K562 (cell line): ENCODE measurements around the gene MIDN. TPM values are rescaled to one million over a fixed set of nuclear protein-coding genes. Genes with fewer than 3 reads are reported as not detected.

Experiments used
- DPF2 ChIP-seq: fragments of 450-650 bp; IDR thresholded peaks from 2 replicates; pipeline ENCODE4 v1.6.1; 2016
- EGR1 ChIP-seq: fragments of 450-650 bp; conservative IDR thresholded peaks from 2 replicates; pipeline ENCODE4 v1.6.1; 2017; ENCODE audit warnings: mild to moderate bottlenecking
- ETV5 ChIP-seq: sonication (generic); formaldehyde crosslinking; IDR thresholded peaks from 2 replicates; pipeline ENCODE4 v1.4.0; 2020; ENCODE audit warnings: low read depth, mild to moderate bottlenecking, missing genetic modification reagents
- HOMEZ ChIP-seq: fragments of 250-450 bp; sonication (Bioruptor Pico); IDR thresholded peaks from 2 replicates; pipeline ENCODE4 v1.4.0; 2020; ENCODE audit warnings: mild to moderate bottlenecking, moderate library complexity
- MIER1 ChIP-seq: fragments of 450-650 bp; IDR thresholded peaks from 2 replicates; pipeline ENCODE4 v1.6.1; 2016; ENCODE audit warnings: antibody characterized with exemption, mild to moderate bottlenecking, low read depth
- MITF ChIP-seq: IDR thresholded peaks from 2 replicates; pipeline ENCODE4 v1.6.1; 2014; ENCODE audit warnings: antibody characterized with exemption
- MLLT1 ChIP-seq, 2 experiments: fragments of 450-650 bp; IDR thresholded peaks; 2 replicates each; pipeline ENCODE4 v1.6.1; 2016
- PBX2 ChIP-seq, 2 experiments: IDR thresholded peaks in 1 of 2; conservative IDR thresholded peaks in 1 of 2; 2 replicates each; pipeline ENCODE4 v1.6.1; 2016; ENCODE audit warnings: low read depth in 2 of 2, mild to moderate bottlenecking in 1 of 2, missing compliant biosample characterization in 1 of 2, missing genetic modification characterization in 1 of 2, moderate library complexity in 1 of 2
- PKNOX1 ChIP-seq: fragments of 450-650 bp; IDR thresholded peaks from 2 replicates; pipeline ENCODE4 v1.6.1; 2016
- POLR2A ChIP-seq: fragments of 450-650 bp; conservative IDR thresholded peaks from 2 replicates; pipeline ENCODE4 v1.6.1; 2016
- SRSF3 ChIP-seq: fragments of 200-400 bp; formaldehyde crosslinking; IDR thresholded peaks from 2 replicates; pipeline ENCODE4 v1.6.1; 2016; ENCODE audit warnings: mild to moderate bottlenecking, low read length, moderate library complexity; ENCODE audit not compliant: insufficient read depth
- TARDBP ChIP-seq: fragments of 450-650 bp; IDR thresholded peaks from 2 replicates; pipeline ENCODE4 v1.6.1; 2016
- XRCC5 ChIP-seq: fragments of 200-400 bp; formaldehyde crosslinking; IDR thresholded peaks from 2 replicates; pipeline ENCODE4 v1.6.1; 2017; ENCODE audit warnings: low read depth, mild to moderate bottlenecking, low read length
- ZBED1 ChIP-seq: IDR thresholded peaks from 2 replicates; pipeline ENCODE4 v1.6.1; 2014
- ZBTB33 ChIP-seq: sonication (generic); formaldehyde crosslinking; IDR thresholded peaks from 2 replicates; pipeline ENCODE4 v1.8.1; 2023; ENCODE audit warnings: mild to moderate bottlenecking, missing genetic modification reagents
- ZBTB7A ChIP-seq: IDR thresholded peaks from 2 replicates; pipeline ENCODE4 v1.6.1; 2011; ENCODE audit warnings: low read depth, mild to moderate bottlenecking, low read length, moderate library complexity, borderline replicate concordance; ENCODE audit not compliant: control insufficient read depth
- ZKSCAN3 ChIP-seq: fragments of 250-450 bp; sonication (Bioruptor Pico); IDR thresholded peaks from 2 replicates; pipeline ENCODE4 v1.4.0; 2020
- ZNF140 ChIP-seq: fragments of 250-450 bp; sonication (Bioruptor Pico); IDR thresholded peaks from 2 replicates; pipeline ENCODE4 v1.8.0; 2021; ENCODE audit warnings: moderate library complexity, mild to moderate bottlenecking, inconsistent platforms
- polyA plus RNA-seq, 8 experiments: library from polyadenylated mRNA; depleted of rRNA in 4 of 8; stranded (reverse) in 5 of 8; unstranded in 3 of 8; fragments of >200 nt; fragmentation: Nextera tagmentation in 2 of 8; fragmentation: Illumina TruSeq in 1 of 8; extraction: Ambion mirVana in 2 of 8; extraction: Trizol in 1 of 8; gene quantifications; 2 replicates each; pipeline versions ENCODE4 v1.2.1 to v1.2.3, GENCODE V29; 2011 to 2014; ENCODE audit warnings: inconsistent platforms in 1 of 8, missing spikeins in 1 of 8
- total RNA-seq, 7 experiments: library from RNA; depleted of rRNA in 6 of 7; stranded (reverse); fragments of >200 nt in 6 of 7; fragmentation: Illumina TruSeq in 2 of 7; extraction: Trizol in 2 of 7; gene quantifications; 2 replicates each; pipeline versions ENCODE4 v1.2.1 to v1.2.3, GENCODE V29; 2011 to 2021; ENCODE audit warnings: low replicate concordance in 1 of 7

Gene MIDN
- total and polyA plus RNA-seq, 9 of the 15 experiments (the other 6 are each of a cell fraction or from before 2014, with no cell fraction given), result 0.17 to 120 (median 10.1) TPM

- TF ChIP-seq ZBTB33 (peak; percentile 86), ZBTB7A (no peak), POLR2A (no peak; the same call in 1 of the 2 replicates), ETV5 (CRISPR knock-in tag) (no peak), DPF2 (no peak), ZBED1 (no peak), TARDBP (no peak), XRCC5 (no peak), ZKSCAN3 (CRISPR knock-in tag) (no peak), HOMEZ (CRISPR knock-in tag) (no peak), SRSF3 (no peak), PBX2 (CRISPR knock-in tag; IDR thresholded peaks at IDR 0.05; ENCODE audit: low read depth) (no peak), PBX2 (tag; conservative IDR thresholded peaks at IDR 0.05; ENCODE audit: low read depth) (no peak), MLLT1 (IDR thresholded peaks at IDR 0.05) (no peak), MITF (no peak), PKNOX1 (peak; percentile 89), ZNF140 (CRISPR knock-in tag) (no peak), MIER1 (no peak), EGR1 (peak; percentile 61)
Observed at GRCh38 chr19:1211494-1212234, 36.7 kb upstream of the MIDN start (continued).
